Mucosa of stomach (tissue), 1 donor: ENCODE measurements around the gene CEP83.

Source experiments
- H3K27me3 ChIP-seq: one replicate; pipeline ENCODE4 v1.7.0; 2013; ENCODE audit warnings: mild to moderate bottlenecking, low read length; ENCODE audit not compliant: control insufficient read depth, insufficient read depth
- H3K36me3 ChIP-seq: one replicate; pipeline ENCODE4 v1.7.0; 2013; ENCODE audit warnings: low read length; ENCODE audit not compliant: control insufficient read depth, insufficient read depth
- H3K4me1 ChIP-seq: one replicate; pipeline ENCODE4 v1.7.0; 2013; ENCODE audit warnings: mild to moderate bottlenecking, low read length; ENCODE audit not compliant: control insufficient read depth, insufficient read depth
- H3K4me3 ChIP-seq: one replicate; pipeline ENCODE4 v1.7.0; 2013; ENCODE audit warnings: low read length
- H3K9ac ChIP-seq: one replicate; pipeline ENCODE4 v1.7.0; 2013; ENCODE audit warnings: mild to moderate bottlenecking, low read length, moderate library complexity
- H3K9me3 ChIP-seq: one replicate; pipeline ENCODE4 v1.7.0; 2013; ENCODE audit warnings: mild to moderate bottlenecking, low read length, moderate library complexity; ENCODE audit not compliant: control insufficient read depth
- donor health status: Pancreatic carcinoma.

CEP83 gene, protein sequence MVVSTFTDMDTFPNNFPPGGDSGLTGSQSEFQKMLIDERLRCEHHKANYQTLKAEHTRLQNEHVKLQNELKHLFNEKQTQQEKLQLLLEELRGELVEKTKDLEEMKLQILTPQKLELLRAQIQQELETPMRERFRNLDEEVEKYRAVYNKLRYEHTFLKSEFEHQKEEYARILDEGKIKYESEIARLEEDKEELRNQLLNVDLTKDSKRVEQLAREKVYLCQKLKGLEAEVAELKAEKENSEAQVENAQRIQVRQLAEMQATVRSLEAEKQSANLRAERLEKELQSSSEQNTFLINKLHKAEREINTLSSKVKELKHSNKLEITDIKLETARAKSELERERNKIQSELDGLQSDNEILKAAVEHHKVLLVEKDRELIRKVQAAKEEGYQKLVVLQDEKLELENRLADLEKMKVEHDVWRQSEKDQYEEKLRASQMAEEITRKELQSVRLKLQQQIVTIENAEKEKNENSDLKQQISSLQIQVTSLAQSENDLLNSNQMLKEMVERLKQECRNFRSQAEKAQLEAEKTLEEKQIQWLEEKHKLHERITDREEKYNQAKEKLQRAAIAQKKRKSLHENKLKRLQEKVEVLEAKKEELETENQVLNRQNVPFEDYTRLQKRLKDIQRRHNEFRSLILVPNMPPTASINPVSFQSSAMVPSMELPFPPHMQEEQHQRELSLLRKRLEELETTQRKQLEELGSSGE

DNA sequence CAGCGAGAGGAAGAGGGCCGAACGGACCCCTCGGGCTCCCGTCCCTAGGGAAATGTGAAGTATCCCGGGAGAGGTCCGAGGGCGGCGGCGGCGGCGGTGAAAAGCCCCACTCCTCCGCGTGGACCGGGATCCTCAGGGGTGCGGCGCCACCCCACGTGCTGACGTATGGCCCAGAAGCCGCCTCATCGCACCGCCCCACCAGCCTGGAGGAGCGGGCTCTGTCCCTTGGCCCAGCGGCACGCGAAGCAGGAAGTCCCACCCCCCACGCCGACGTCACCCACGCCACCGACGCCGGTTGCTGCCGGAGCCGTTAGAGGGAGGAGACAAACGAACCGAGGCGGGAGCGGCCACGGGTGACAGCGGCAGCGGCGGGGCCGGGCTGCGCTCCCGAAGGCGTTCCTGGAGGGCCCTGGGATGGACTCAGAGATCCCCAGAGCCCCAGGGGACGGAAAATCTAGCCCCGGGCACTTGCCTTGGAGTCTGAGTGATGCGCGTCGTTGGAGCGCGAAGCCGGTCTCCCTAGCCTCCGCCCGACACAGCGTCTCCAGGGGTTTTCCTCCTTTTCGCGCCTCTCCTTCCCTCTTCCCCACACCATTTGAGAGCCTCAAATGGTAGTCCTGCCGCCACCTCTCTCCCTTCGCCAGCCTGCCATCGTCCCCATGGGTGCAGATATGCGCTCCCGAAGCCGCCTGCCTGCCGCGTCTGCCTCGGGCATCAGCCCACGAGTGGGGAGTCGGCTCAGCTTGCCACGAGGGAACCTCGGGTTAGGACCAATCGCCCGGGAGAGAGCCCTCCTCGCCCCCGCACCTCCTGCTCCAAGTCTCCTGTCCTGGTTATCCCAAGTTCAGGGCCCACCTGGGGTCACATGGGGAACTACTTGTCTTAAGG lies at the start of gene CEP83:
Gene CEP83 (minus strand): TSS at position 140 of the 888 bp plus-strand sequence. CDS start 47,377 bp downstream, outside the sequence.
- H3K4me3 ChIP-seq, result peak within 1 kb of the TSS; percentile 90
- H3K9ac ChIP-seq, result peak within 1 kb of the TSS; percentile 86
- no peaks in the 10 kb centered on the region for H3K36me3 ChIP-seq
- no peaks in the 10 kb centered on the region for H3K27me3 ChIP-seq
- H3K9me3 ChIP-seq, result no peaks in the 10 kb centered on the region
- peaks cover 4% of the 10 kb centered on the region for H3K4me1 ChIP-seq

DNA sequence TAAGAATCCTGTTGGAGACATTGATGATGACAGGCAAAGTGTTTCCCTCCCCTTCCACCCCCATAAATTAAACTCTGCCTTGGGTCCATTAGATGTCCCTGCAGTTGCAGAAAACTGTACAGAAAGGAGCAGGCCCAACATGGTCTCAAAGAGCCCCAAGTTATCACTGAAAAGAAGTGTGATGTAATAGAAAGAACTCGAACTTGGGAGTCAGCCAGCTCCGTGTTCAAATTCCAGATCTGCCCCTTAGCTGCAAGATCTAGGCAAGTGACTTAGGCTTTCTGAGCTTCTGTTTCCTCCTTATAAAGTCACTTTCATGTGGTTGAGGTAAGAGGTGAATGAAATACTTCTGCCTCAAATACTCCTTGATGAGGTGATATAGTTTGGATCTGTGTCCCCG lies 49.6 kb upstream of the CEP83 start:
- Histone ChIP-seq H3K9me3 (no peaks in the 10 kb centered on the region), H3K9ac (no peak overlapping the region), H3K27me3 (no peaks in the 10 kb centered on the region), H3K4me3 (no peak overlapping the region), H3K4me1 (no peaks in the 10 kb centered on the region), H3K36me3 (no peaks in the 10 kb centered on the region)

DNA sequence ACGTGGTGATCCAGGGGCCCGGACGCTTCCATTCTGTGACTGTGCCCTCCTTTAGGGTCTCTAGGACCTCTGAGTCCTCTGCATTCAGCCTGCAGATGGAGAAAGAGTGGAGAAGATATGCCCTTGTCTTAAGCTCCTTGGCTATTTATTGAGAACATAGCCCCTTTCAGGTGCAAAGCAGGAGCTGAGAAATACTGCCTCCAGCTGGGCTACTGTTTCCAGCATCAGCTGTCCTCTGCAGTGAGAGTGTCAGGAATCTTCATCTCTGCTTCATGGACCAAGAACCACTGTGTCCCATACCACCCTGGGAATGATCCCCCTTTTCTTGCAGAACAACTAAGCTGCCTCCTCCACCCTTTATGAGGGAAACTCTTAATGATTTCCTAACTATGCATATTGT lies 47.8 kb upstream of the CEP83 start:
- H3K9ac ChIP-seq, result no peak overlapping the region
- no peaks in the 10 kb centered on the region for H3K27me3 ChIP-seq
- H3K36me3 ChIP-seq, result no peaks in the 10 kb centered on the region
- no peaks in the 10 kb centered on the region for H3K4me1 ChIP-seq
- H3K9me3 ChIP-seq, result no peaks in the 10 kb centered on the region
- no peak overlapping the region for H3K4me3 ChIP-seq

DNA sequence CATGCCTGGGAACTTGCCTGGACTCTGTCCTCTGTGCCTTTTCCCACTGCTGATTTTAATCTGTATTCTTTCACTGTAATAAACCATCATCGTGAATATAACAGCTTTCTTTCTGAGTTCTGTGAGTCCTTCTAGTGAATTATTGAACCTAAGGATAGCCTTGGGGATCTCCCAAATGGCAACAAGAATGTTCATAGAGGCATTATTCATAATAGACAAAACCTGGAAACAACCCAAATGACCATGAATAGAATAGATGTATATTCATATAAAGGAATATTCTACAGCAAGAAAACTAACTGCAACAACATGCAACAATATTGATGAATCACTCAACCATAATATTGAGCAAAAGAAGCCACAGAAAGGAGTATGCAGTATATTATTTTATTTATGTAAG lies 44.7 kb upstream of the CEP83 start:
- no peak overlapping the region for H3K4me3 ChIP-seq
- no peaks in the 10 kb centered on the region for H3K36me3 ChIP-seq
- no peaks in the 10 kb centered on the region for H3K27me3 ChIP-seq
- no peak overlapping the region for H3K9ac ChIP-seq
- no peaks in the 10 kb centered on the region for H3K9me3 ChIP-seq
- H3K4me1 ChIP-seq, result no peaks in the 10 kb centered on the region

DNA sequence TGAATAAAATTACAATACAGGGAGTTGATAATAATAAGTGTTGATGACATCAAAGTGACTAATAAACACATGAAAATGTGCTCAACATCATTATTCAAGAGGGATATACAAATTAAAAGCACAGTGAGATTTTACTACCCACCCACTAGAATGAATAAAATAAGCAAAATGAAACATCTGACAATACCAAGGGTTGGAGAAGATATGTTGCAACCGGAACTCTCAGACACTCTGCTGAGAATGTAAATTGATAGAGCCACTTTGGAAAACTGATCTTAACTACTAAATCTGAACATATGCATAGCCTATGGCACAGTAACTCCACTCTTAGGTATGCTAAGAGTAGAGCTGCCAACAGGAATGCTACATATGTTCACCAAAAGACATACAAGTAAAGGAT lies 44.0 kb upstream of the CEP83 start:
- Histone ChIP-seq H3K27me3 (no peaks in the 10 kb centered on the region), H3K36me3 (no peaks in the 10 kb centered on the region), H3K4me3 (no peak overlapping the region), H3K9ac (no peak overlapping the region), H3K9me3 (no peaks in the 10 kb centered on the region), H3K4me1 (no peaks in the 10 kb centered on the region)

DNA sequence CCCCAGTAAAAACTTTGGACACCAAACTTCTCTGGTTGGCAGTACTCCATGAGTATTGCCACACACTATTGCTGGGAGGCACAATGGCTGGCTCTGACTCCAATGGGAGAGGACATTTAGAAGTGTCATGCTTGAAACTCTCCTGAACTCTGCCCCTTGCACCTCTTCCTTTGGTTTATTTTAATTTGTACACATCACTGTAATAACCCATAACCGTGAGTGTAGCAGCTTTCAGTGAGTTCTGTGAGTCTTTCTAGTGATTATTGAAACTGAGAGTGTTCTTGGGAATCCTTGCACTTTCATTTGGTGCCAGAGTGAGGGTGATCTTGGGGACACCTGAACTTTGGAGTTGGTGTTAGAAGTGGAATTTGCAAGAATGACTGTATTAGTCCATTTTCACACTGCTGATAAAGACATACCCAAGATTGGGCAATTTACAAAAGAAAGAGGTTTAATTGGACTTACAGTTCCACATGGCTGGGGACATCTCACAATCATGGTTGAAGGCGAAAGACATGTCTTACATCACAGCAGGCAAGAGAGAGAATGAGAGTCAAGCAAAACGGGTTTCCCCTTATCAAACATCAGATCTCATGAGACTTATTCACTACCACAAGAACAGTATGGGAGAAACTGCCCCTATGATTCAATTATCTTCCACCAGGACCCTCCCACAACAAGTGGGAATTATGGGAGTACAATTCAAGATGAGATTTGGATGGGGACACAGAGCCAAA lies 41.3 kb upstream of the CEP83 start:
- Histone ChIP-seq H3K4me1 (no peaks in the 10 kb centered on the region), H3K27me3 (no peaks in the 10 kb centered on the region), H3K4me3 (no peak overlapping the region), H3K9me3 (no peaks in the 10 kb centered on the region), H3K36me3 (no peaks in the 10 kb centered on the region), H3K9ac (no peak overlapping the region)

DNA sequence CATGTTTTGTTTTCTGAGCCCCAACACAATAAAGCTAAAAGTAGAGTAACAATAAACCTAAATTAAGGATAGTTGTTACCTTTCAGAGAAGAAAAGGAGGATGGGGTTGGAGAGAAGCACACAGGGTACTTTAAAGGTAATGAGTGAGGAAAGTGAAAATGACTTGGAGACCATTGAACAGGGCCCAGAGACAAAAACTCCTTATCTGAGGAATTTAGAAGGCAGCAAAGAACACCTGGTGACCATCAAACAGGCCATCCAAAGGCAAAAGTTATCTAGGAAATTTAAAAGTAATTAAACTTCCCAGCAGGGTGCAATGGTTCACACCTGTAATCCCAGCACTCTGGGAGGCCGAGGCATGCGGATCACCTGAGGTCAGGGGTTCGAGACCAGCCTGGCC lies 39.0 kb upstream of the CEP83 start:
- H3K9ac ChIP-seq, result no peak overlapping the region
- H3K36me3 ChIP-seq, result no peaks in the 10 kb centered on the region
- H3K27me3 ChIP-seq, result peaks cover 3% of the 10 kb centered on the region
- no peaks in the 10 kb centered on the region for H3K4me1 ChIP-seq
- H3K9me3 ChIP-seq, result no peaks in the 10 kb centered on the region
- H3K4me3 ChIP-seq, result no peak overlapping the region

DNA sequence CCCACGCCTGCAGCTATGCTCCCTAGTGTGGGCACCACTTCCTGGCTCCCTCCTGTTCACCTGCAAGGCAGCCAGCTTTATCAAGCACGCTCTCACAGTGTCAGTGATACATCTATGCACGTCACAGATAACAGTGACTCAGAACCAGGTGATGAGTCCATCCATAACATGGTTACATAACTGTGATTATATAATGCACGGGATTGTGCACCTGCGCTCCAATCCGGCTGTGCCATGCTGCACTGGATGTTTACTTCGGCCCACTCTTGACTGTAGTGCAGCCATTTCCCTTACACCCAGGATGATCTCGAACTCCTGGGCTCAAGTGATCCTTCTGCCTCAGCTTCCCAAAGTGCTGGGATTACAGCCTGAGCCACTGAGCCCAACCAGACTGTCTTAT lies 38.4 kb upstream of the CEP83 start:
- Histone ChIP-seq H3K4me3 (no peak overlapping the region), H3K9me3 (no peaks in the 10 kb centered on the region), H3K4me1 (no peaks in the 10 kb centered on the region), H3K27me3 (peaks cover 3% of the 10 kb centered on the region), H3K36me3 (no peaks in the 10 kb centered on the region), H3K9ac (no peak overlapping the region)

DNA sequence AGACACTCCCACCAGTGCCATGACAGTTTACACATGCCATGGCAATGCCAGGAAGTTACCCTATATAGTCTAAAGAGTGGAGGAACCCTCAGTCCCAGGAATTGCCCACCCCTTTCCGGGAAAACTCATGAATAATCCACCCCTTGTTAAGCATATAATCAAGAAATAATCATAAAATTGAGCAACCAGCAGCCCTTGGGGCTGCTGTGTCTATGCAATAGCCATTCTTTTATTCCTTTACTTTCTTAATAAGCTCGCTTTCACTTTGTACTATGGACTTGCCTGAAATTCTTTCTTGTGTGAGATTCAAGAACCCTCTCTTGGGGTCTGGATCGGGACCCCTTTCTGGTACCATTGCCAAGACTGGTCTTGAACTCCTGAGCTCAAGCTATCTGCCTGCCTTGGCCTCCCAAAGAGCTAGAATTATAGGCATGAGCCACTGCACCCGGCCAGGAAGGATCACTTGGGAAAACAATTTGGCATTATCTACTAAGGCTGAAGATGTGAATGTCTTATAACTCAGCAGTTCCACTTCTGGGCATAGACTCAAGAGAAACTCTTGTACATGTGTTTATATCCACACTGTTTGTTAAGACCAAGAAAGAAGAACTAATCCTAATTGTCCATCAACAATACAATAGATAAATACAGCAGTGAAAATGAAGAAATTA lies 35.9 kb upstream of the CEP83 start:
- Histone ChIP-seq H3K4me1 (no peaks in the 10 kb centered on the region), H3K27me3 (peaks cover 3% of the 10 kb centered on the region), H3K9ac (no peak overlapping the region), H3K9me3 (no peaks in the 10 kb centered on the region), H3K4me3 (no peak overlapping the region), H3K36me3 (no peaks in the 10 kb centered on the region)

DNA sequence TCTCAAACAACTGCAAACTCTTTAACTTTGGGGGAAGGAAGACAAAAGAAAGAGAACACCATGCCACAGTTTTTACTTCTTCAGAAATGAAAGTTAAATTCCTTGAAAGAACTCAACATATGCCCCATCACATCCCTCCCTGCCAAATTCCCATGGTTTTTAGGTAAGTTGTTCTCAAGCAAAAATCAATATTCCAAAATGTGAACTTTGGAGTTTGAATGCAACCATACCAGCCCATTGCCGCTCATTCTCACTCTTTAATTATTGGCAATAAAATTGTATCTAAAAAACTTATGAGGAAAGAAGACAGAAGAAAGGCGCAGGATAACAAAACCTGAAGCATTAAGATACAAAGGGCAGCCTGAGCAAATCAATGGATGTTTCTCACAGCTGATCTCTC lies 31.8 kb upstream of the CEP83 start:
- Histone ChIP-seq H3K36me3 (no peaks in the 10 kb centered on the region), H3K9ac (no peak overlapping the region)

DNA sequence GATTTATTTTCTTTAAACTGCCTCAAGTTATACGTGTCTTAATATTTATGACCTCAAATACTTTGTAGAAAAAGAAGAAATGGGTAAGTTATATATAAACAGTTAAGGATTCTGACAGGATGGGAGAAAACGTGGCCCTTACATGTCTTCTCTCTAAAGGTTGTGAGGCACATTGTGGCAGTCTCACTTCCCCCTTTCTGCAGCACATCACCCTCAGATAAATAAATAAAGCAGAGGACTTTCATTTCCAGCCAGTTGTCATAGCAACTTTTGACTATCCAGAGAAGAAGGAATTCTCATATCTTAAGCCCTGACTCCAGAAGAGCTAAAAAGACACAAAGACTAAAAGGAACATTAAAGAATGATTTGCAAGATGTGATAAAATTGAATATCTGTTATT lies 28.8 kb upstream of the CEP83 start:
- Histone ChIP-seq H3K9me3 (no peaks in the 10 kb centered on the region), H3K9ac (no peak overlapping the region), H3K4me1 (no peaks in the 10 kb centered on the region), H3K36me3 (no peaks in the 10 kb centered on the region), H3K4me3 (no peak overlapping the region), H3K27me3 (no peaks in the 10 kb centered on the region)

More for the DNA sequence above, 31.8 kb upstream of the CEP83 start:
- no peak overlapping the region for H3K4me3 ChIP-seq
- H3K9me3 ChIP-seq, result no peaks in the 10 kb centered on the region
- H3K4me1 ChIP-seq, result no peaks in the 10 kb centered on the region
- peaks cover 3% of the 10 kb centered on the region for H3K27me3 ChIP-seq
